HG02759 (cell line): ENCODE data around the gene CCDC138.

Experiments
- ATAC-seq: cut with Tn5 transposase; IDR thresholded peaks from one replicate; pipeline ENCODE4 v1.9.1; 2021; ENCODE audit warnings: mild to moderate bottlenecking, moderate library complexity; ENCODE audit not compliant: unreplicated experiment

CCDC138 gene

GRCh38 chr2:108916122-108916795, 129.7 kb downstream of the CCDC138 start:
- ATAC-seq = no peak

GRCh38 chr2:108916796-108917421, 130.3 kb downstream of the CCDC138 start:
- no peak for ATAC-seq

GRCh38 chr2:108917526-108917925, 131.0 kb downstream of the CCDC138 start:
- ATAC-seq = no peak

- no peak for ATAC-seq
These were observed 131.7 kb downstream of the CCDC138 start for GRCh38 chr2:108918156-108918874.

GRCh38 chr2:108918941-108919341, 132.4 kb downstream of the CCDC138 start:
- no peak for ATAC-seq

- no peak for ATAC-seq
These were observed 133.2 kb downstream of the CCDC138 start for GRCh38 chr2:108919571-108920373.

GRCh38 chr2:108920686-108921085, 134.1 kb downstream of the CCDC138 start:
- ATAC-seq = no peak

- no peak for ATAC-seq
These were observed 134.8 kb downstream of the CCDC138 start for GRCh38 chr2:108921096-108922030.

GRCh38 chr2:108922141-108922915, 135.8 kb downstream of the CCDC138 start:
- no peak for ATAC-seq

GRCh38 chr2:108923019-108923700, 136.6 kb downstream of the CCDC138 start:
- no peak for ATAC-seq

- ATAC-seq = no peak
These were observed 137.4 kb downstream of the CCDC138 start for GRCh38 chr2:108923736-108924579.

GRCh38 chr2:108924580-108925251, 138.1 kb downstream of the CCDC138 start:
- ATAC-seq = no peak

GRCh38 chr2:108925286-108925685, 138.7 kb downstream of the CCDC138 start:
- no peak for ATAC-seq

GRCh38 chr2:108925735-108926134, 139.2 kb downstream of the CCDC138 start:
- ATAC-seq = no peak
